NCI-H1092 treated with DMSO at 0.1 percent for 48 hours (cell line): ENCODE data around the gene BIK.
"Not testable (repeated sequence)": the region's sequence is repeated elsewhere in the genome, so short reads cannot be mapped to it uniquely, and the experiment has no call there.

Experiments
- DNase-seq: peaks from one replicate; lab custom pipeline; 2025; lab: John Stamatoyannopoulos, UW

Gene BIK

DNA sequence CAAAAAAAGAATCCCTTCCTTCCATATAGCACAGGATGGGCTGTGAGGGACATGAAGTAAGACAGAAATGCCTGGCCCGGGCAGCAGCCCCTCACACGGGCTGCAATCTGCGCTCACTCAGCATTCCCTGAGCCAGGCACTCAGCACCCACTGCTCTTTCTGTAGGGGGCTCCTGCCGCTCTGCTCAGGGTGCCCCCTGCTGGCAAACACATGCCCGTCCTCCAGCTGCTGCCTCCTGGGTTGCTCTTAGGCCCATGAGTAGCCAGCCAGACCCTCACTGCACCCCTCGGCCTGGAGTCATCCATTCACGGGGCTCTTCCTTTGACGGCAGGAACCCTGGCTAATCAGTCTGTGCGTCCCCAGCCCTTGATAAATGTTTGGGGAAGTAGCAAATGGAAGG, 25.7 kb downstream of the BIK start:
- DNase-seq: no peak

DNA sequence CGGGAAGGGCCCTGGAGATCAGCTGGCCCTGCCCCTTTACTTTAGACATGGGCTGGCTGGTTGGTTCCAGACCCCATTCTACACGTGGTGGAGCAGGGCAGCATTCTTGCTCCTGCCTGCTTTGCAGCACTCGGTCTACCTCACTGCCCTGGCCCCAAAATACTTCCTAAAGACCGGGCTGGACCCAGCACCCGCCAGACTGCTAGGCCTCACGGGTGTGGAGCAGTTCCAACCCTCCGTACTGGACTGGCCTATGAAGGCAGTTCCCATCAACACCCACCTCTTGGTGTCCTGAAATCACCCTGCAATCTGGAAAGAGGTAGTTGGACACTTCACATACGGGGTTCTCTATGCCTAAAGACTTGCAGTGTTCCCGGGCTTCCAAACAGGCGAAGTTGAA, 26.3 kb downstream of the BIK start:
- DNase-seq: no peak

DNA sequence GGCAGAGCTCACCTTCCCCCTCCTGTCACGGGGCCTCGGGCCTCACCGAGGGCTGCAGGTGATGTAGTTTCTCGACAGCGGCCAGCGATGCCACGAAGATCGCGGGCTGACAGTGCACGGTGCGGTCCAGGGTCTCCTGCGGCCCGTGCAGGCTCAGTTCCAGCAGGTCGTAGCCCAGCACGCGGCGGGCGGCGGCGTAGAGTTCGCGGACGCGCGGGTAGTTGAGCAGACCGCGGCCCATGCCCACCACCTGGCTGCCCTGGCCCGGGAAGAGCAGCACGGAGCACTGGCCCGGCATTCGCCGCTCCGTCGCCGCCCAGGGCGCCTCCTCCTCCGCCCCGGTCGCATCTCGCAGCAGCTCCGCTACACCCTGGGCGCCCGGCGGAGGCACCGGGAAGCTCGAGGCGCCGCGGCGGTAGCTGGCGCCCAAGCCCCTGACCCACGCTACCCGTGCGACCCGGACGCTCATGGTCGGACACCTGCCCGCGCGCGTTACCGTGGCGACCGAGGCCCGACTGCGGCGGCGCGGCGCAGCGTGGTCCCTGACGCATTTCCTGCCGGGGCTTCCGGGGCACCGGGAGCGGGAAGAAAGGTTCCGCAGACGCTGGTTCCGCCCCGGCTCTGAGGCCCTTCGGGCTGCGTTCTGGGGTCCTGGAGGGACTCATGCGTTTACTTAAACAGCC, 32.5 kb downstream of the BIK start, which contains the start of gene MCAT:
MCAT (minus strand) TSS at position 519 of the 683 bp plus-strand sequence; CDS start at position 469, 50 bp downstream.
- DNase-seq: peak; percentile 23

DNA sequence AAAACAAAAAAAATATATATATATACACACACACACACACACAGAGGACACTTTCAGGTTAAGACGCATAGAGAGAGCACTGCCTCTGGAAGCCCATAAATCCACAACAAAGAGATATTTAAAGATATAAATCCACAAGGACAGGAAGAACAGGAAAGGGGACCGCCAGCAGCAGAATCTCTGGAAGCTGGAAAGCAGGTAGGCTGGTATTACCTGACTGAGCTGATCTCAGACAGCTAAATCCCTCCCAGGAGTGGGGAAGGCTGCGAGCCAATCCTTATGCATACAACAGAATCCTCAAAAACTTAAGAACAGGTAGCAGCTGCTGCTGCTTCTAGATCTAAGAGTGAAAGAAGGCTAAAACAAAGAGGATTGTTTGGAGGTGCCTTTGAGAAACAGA, 34.4 kb downstream of the BIK start:
- DNase-seq: no peak

DNA sequence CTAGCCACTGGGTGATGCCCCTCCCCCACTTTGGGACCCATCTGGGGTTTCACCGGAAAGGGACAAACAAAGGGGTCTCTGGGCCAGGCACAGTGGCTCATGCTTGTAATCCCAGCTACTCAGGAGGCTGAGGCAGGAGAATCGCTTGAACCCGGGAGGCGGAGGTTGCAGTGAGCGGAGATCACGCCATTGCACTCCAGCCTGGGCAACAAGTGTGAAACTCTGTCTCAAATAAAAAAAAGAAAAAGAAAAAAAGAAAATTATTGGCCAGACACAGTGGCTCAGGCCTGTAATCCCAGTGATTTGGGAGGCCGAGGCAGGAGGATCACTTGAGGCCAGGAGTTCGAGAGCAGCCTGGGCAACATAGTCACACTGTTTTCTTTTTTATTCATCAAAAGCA, 34.8 kb downstream of the BIK start:
- not testable (repeated sequence) for DNase-seq

DNA sequence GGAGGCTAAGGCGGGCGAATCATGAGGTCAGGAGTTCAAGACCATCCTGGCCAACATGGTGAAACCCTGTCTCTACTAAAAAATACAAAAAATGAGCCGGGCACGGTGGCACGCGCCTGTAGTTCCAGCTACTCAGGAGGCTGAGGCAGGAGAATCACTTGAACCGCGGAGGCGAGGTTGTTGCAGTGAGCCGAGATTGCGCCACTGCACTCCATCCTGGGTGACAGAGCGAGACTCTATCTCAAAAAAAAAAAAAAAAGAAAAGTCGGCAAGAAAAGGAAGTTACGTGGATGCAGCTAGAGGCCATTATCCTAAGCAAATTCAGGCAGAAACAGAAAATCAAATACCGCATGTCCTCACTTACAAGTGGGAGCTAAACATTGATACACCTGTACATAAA, 35.8 kb downstream of the BIK start:
- DNase-seq: not testable (repeated sequence)

DNA sequence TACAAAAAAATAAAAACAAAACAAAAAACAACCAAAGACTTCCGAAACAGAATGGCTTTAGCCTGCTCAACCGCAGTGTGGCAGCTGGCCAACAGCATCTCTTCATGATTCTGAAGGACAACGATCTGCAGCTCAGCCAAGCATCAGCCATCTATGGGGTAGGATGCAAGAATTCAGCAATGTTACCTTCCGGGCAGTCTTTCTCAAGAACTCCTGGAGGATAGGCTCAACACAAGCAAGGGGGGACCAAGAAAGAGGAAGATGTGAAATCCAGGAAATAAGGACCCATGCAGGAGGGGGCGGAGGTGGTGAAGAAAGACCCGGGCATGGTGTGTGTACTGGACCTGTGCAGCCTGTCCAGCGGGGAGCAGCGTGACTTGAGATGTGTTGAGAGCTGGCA, 37.3 kb downstream of the BIK start:
- DNase-seq: no peak

DNA sequence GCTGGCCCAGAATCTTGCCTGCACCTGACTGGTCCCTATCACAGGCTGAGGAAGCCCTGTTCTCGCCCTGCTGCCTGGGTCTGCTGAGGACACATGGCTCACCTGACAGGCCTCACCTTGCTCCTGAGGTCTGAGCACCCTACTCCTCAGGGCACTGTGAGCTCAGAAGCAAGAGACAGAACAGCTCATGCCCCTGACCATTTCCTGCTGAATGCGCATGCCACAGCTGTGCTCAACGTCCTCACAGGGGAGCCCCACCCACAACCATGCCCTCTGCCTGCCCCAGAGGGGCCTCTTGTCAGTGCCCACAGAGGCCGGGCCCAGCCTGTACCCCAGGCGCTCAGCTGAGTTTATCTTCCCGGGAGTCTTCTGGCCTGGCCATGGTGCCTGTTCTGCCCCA, 38.0 kb downstream of the BIK start:
- no peak for DNase-seq

DNA sequence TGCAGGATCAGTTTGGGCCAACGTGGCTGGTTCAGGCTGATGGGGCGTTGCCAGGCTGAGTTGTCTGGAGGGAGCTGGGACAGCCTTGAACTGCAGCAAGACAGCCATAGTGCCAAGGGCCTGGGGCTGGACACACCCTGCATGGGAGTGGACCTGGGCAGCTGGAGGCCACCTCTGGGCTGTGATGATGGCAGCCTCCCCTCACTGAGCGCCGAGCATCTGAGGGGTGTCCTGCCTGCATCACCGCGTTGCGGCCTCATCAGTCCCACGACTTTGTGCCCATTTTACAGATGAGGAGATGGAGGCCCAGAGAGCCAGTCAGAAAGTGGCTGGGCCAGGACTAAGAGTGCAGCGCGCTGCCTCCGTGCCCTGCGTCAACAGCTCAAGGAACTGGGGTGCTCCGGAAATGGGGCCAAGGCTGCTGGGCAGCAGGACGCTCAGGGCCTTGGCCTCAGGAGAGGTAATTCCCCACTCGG, 40.2 kb downstream of the BIK start:
- no peak for DNase-seq

DNA sequence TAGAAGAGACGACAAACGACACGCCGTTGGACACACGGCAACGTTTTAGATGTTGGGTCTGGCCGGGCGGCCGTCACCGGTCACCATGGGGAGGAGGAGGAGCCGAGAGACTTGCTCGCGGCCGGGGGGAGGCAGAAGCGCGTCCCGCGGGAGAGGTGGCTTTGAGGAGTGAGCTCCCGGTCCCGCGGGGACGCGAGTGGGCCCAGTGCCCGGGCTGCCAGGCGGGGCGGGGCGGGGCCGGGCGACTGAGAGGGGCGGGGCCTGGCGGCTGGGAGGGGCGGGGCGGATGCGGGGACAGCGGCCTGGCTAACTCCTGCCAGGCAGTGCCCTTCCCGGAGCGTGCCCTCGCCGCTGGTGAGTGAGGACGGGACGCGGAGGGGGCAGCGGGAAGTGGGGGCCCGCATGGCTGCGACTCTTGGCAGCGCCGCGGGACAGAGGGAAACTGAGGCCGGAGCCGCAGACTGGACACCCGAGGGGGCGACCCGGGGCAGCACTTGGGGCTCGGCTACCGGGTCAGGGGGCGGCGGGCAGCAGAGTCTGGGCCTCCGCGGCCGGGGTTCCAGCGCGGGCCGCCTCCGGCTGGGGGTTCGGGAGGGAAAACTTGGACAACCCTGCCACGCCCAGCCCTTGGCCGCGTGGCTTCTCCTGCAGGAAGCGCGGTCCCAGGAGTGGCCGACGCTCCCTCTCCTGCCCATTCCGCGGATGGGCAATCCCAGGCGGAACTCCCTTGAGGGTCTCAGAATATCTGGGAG, 40.9 kb downstream of the BIK start, which contains the start of gene TSPO:
TSPO (plus strand) TSS at position 309 of the 752 bp plus-strand sequence. CDS start 7,680 bp downstream, outside the sequence.
- DNase-seq: no peak

DNA sequence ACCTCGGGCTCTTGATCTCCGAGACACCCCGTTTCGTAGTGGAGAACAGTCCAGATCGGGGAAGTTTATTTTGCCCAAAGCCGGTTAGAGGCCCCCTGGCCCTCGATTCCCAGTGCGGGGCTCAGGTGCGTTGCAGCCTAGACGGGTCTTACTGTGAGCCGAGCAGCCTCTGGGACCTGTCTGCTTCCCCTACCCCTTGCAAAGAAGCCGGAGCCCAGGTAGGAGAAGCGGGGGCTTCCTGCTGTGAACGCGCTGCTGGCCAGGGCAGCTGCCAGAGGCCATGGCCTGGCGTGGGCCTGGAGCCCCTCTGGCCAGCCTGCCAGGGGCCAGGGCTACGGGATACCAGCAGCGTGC, 41.4 kb downstream of the BIK start:
- DNase-seq: no peak

DNA sequence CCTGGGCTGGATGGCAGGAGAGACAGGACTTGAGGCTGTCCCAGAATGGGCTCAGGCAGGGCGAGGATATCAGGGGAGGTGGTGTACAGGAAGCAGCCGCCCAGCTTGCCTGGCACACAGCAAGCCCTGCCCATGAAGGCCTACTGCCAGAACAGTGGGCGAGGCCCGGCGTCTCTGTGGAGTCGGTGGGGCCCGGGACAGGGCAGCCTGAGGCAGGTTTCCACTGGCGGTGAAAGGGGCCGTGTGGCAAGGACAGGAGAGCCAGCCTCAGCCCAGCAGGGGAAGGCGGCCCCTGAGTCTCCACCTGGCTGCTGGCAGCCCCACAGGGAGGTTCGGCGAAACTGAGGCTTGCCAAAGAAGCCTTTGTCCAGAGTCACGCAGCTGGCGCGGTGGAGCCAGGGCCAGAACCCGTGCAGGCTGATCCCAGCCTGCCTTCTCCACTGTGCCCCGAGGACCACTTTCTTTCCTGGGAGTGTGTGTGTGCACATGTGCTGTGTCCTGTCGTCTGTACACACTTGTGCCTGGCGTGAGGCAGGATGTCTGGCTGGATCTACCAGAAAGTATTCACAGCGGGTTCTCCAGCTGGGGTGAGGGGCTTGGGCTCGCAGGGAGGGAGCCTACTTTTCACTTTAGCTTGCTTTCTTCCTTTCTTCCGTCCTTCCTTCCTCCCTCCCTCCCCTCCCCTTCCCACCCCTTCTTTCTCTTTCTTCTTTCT, 42.0 kb downstream of the BIK start:
- DNase-seq: no peak

DNA sequence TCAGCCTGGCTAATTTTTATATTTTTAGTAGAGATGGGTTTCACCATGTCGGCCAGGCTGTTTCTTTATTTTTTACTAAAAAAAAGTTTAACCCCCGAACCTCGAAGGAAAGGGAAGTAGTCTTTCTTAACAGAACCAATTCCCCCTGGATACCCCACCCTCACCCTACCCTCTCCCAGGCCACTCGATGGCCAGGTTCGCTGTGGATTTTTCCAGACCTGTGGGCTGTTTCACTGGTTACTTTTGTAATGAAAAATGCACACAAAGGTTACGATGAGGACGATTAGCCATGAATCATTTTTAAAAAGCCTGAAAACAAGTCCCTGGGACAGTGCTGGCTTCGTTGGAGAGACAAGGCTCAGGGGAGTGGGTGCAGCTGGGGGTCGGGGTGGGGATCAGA, 43.3 kb downstream of the BIK start:
- no peak for DNase-seq

DNA sequence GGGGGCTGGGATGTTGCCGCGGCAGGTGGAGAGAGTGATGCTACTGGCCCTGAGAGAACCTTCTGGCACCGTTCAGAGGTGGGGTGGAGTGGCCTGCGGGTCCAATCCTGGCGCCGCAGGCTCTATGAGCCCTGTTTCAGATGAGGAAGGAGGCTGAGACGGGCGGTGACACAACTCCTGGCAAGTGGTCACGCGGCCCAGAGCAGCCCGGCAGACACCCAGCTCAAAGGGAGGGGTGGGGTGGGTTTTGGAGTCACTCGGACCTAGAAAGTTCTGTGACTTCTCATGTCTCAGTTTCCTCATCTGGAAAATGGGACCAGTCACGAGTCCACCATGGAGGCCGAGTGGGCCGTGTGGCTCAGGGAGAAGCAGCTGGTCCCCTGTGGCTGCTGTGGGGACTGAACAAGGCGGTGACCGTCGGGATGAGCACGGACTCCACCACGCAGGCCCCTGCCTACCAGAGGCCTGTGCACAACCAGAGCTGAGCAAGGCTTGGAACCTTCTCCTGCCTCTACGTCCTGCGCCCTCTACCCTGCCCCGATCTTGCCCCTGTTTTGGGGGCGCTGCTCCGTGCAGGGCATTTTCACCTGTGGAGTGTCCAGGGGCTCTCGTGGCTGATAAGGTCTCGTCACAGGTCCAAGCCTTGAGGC, 44.5 kb downstream of the BIK start:
- DNase-seq: no peak

DNA sequence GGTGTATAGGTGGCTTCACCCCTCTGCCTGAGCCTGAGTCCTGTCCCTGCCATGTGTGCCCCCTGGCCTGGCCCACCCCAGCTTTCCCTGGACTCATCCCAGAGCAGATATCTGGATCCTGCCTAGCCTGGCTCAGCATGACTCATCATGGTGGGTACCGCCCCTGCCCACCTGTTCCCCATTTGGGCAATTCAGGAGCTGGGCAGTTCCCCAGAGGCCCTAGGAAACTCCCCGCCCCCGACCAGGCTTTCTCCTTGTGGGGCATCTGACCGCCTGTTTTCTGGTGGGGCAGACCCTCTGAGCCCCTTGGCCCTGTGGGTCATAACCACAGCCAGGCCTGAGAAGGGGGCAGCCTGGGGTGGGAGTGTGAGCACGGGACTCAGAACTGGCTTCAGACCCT, 45.2 kb downstream of the BIK start:
- no peak for DNase-seq

DNA sequence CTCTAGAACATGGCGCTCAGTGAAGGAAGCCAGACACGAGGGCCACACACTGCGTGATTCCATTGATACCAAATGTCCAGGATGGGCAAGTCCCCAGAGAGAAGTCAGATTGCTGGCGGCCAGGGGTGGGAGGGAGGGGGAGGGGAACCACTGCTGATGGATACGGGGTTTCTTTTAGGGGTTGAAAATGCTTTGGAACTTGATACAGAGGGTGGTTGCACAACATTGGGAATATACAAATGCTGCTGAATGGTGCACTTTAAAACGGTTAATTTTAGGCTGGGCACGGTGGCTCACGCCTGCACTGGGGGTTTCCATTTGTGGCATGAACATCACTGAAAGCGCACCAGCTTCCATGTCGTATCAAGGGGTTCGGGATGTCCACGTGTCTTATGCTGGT, 45.9 kb downstream of the BIK start:
- DNase-seq: no peak

DNA sequence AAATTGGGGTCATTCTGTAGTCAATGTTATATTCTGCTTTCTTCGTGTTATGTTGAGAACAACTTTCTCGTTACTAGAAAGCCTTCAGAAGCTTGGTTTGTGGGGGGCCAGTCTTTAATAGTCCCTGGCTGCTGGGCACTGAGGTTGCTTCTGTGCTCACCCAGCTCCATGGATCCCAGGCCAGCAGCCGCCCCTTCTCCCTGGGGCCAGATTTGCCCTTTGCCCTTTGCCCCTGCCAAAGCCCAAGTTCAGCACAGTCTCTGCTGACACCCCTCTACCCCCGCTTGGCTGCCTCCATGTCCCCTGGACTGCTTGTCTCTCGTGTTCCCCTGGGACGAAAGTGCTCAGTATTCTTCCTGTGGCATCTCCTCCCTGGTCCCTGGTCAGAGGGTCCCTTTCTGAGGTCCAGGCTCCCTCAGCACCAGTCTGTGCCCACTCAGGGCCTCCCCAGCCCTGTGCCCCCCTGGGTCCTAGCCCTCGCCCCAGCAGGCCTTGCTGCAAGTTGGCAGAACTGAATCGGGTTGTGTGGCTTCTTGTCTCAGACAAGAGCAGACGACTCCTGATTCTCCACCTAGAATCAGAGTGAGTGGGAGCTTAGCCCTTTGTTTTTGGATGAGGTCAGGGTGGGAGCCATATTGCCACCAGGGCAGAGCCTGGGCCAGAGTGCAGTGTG, 47.5 kb downstream of the BIK start:
- no peak for DNase-seq

DNA sequence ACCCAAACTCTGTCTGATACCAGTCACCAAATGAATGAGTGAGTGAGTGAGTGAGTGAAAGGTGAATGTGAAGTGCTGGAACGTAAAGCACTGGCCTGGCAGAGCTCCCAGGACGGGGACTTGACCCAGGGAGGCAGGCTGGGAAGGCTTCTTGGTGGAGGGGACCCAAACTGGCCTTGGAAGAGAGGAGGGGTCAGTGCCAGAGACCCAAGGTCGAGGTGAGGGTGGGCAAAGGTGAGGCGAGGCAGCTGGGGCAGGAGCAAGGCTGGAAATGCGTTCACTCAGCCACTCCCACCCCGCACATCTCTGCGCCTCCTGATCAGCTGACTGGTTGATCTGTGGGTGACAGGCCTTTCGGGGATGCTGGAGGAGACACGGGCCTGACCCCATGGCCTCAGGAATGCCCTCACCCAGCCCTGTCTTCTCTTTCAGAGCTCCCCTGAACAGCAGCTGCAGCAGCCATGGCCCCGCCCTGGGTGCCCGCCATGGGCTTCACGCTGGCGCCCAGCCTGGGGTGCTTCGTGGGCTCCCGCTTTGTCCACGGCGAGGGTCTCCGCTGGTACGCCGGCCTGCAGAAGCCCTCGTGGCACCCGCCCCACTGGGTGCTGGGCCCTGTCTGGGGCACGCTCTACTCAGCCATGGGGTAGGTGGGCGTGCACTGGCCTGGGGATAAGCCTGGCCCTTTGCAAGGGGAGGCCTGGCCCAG, 48.4 kb downstream of the BIK start:
- DNase-seq: no peak

DNA sequence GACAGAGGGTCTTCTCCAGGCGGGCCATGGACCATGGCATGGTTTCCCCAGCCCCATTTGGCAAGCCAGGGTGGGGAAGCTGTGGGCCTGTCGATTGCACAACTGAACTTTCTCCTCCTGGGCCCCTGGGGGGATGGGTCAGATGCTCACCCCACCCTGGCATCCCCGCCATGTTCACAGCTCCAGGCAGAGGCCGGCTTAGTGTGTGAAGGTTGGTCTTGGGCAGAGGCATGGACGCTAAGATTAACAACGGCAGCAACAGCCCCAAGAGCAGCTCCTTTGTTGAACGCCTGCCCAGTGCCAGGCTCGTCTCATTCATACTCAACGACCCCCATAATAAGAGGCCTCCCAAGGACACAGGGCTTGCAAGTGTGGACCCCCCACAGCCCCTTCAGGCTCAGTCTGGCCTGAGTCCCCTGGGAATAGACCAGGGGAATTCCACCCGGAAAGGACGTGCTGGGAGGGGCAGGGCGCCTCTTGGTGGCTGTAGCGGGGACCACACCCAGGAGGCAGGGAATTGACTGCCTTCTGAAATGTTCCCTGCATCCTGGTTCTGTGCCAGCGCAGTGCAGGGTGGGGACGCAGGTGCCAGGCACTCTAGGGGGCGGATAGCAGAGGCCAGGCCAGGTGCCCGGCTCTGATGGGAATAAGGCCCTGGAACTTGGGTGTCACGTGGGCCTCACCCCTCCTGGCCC, 49.1 kb downstream of the BIK start:
- DNase-seq: no peak

DNA sequence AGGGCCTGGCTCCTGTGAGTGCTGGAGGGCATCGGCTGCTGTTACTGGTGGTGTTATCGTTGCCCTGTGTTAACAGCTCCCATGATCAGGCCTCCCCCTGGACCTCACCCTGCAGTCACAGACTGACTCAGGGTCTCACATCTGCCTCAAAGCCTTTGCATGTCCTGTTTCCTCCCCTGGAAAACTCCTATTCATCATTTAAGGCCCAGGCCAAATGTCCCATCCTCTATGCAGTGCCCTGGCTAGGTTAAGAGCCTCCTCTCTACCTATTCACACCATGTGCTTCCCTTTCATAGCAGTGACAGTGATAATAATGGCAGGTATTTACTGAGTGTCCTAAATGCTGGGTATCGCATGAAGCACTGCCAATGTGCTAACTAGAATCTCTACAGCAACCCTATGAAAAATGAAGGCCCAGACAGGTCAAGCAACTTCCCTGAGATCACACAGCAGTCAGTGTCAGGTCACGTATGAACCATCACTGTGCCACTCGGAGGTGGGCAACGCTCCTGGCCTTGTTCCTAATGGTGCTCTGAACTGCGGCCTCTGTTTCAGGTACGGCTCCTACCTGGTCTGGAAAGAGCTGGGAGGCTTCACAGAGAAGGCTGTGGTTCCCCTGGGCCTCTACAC, 50.1 kb downstream of the BIK start:
- DNase-seq: no peak
